HG02642 (cell line): ENCODE results near the gene TMEM94.
A peak's percentile ranks its signal among the peaks of the same experiment; 100 is the strongest.

Source experiments
- ATAC-seq: cut with Tn5 transposase; IDR thresholded peaks from one replicate; pipeline ENCODE4 v1.9.1; 2021; ENCODE audit warnings: mild to moderate bottlenecking; ENCODE audit not compliant: unreplicated experiment, poor library complexity

TMEM94 gene

GRCh38 chr17:75521951-75522727 lies 65.7 kb downstream of the TMEM94 start:
- ATAC-seq, result no peak

GRCh38 chr17:75523647-75524046 lies 67.2 kb downstream of the TMEM94 start:
- ATAC-seq, result no peak

- ATAC-seq, result no peak
Measured at GRCh38 chr17:75524269-75524969, 68.0 kb downstream of the TMEM94 start.

DNA sequence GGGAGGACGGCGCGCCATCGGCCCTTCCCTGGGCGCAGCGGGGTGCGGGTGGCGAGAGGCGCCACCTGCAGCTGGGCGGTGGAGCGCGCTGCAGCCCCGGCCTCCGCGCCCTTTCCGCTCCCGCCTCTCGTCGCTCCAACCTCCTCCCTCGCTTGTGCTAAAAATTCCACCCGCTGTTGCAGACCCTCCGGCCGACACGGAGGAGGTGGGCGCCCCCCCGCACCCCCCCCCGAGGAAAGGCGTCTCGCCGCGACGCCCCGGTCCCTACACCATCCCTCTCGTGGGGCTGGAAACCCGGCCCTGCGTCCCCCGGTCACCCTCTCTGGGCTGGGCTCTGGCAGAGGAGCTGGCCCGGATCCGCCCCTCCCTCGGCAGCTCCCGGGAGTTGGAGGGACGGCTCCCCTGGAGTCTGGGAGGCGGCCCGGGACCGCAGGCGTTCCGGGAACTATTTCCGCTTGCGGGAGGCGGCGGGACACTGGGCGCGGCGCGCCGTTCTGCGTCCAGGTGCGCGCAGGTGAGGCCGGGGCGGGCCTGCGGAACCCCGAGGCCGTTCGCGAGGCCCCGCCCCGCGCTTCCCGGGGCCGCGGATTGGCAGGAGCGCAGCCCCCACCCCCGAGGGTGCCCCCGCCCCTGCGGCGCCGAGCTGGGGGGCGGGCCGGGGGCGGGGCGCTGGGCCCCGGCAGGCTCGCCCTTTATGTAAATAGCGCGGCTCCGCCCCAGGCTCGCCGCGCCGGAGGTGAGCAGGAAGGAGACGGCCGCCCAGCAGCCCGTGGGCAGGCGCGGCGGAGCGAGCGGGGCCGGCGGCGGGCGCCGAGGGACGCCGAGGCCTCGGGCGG lies 68.8 kb downstream of the TMEM94 start, which contains the start of gene LLGL2:
Gene LLGL2 (plus strand): TSS at position 728 of the 836 bp plus-strand sequence. CDS start 17,730 bp downstream, outside the sequence.
- peak; percentile 88 for ATAC-seq

- no peak for ATAC-seq
Measured at GRCh38 chr17:75525806-75526554, 69.5 kb downstream of the TMEM94 start.

DNA sequence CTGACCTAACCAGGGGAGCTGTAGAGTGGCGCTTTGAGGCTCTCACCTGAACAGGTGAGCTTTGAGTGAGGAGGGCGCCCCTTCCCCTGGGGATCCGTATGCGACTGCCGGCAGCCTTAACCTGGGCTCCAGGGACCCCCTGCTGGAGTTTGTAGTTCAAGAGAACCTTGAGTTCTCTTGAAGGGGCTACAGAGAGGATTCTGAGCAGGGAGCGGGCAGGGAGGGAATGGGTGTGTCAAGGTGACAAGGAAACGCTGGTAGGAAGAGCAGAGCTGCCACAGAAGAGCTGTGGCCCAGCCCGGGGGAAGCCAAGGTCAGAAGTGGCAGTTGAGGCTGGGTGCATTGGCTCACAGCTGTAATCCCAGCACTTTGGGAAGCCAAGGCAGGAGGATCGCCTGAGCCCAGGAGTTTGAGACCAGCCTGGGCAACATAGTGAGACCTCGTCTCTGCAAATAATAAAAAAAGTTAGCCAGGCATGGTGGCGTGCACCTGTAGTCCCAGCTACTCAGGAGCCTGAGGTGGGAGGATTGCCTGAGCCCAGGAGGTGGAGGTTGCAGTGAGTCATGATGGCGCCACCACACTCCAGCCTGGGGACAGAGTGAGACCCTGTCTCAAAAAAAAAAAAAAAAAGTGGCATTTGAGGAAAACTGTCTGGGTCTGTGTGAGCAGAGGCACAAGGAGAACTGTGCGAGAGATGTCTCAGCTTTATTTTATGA lies 70.3 kb downstream of the TMEM94 start:
- ATAC-seq, result no peak

DNA sequence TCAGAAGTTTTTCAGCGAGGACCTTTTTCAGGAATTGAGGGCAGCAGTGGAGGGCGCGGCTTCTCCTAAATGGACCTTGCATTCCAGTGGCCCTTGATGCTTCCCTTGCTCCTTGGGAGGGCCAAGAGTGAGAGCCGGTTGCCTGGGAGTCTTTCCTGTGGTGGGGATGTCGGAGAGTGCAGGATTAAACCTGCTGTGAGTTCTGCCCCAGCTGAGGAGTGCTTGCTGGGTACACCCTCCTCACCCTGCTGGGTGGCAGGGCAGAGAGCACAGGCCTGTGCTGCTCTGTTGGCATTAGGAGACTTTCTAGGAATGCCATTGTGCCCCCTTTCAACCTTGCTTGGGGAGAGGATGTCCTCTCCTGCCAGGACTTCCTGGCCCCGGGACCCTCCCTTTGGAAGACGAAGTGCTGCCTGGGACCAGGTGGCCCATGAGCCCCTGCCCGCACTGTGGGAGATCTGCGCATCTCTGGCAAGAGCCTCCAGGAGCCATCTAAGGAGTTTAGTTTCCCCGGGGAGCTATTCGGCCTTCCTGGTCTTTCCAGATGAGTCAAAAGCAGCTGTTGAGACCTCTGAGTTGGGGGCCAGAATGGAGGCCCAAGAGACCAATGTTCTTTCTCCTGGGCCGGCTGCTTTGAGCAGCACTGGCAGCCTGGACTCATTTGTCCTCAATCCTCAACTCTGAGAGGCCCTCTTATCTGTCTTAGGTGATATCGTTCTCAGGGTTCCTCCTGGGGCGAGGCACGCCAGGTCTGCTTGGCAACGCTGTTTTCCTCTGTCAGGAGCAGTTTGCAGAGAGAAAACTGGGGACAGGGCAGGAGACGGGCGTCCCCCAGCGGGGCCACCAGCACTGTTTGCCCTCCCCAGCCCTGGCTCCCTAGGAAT lies 74.6 kb downstream of the TMEM94 start:
- no peak for ATAC-seq

GRCh38 chr17:75531721-75532072 lies 75.3 kb downstream of the TMEM94 start:
- no peak for ATAC-seq

- no peak for ATAC-seq
Measured at GRCh38 chr17:75535119-75535537, 78.7 kb downstream of the TMEM94 start.

- ATAC-seq, result no peak
Measured at GRCh38 chr17:75535871-75536270, 79.4 kb downstream of the TMEM94 start.

GRCh38 chr17:75536366-75536765 lies 79.9 kb downstream of the TMEM94 start:
- no peak for ATAC-seq

- no peak for ATAC-seq
Measured at GRCh38 chr17:75539967-75540729, 83.7 kb downstream of the TMEM94 start.

GRCh38 chr17:75540923-75541503 lies 84.6 kb downstream of the TMEM94 start:
- ATAC-seq, result no peak

GRCh38 chr17:75542229-75542628 lies 85.8 kb downstream of the TMEM94 start:
- ATAC-seq, result no peak

- ATAC-seq, result no peak
Measured at GRCh38 chr17:75542728-75543336, 86.4 kb downstream of the TMEM94 start.

GRCh38 chr17:75544250-75544649 lies 87.8 kb downstream of the TMEM94 start:
- no peak for ATAC-seq

DNA sequence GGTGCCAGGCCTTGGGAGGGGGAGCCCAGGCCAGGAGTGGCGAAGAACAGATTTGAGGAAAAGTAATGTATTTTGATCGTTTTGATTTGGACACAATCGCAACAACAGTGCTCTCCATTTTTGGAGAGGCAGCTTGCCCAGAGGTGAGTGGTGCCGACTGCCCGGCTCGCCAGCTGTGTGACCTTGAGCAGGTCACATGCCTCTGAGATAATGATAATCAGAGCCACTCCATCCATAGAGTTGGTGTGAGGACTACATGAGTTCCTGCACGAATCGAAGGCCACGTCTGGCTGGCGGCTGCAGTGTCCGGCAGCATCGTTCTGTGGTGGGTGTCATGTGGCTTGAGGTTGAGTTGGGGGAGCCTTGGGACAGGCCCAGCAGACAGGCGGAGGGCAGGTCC lies 89.7 kb downstream of the TMEM94 start:
- ATAC-seq, result no peak
